HUES64 (cell line): Measurements from ENCODE around the gene EOMES.
A peak's percentile ranks its signal among the peaks of the same experiment; 100 is the strongest.

Source experiments
- H3K27ac ChIP-seq: 2 replicates; pipeline ENCODE4 v1.7.0; 2013; ENCODE audit warnings: low read depth, low read length, inconsistent platforms
- H3K27me3 ChIP-seq: 2 replicates; pipeline ENCODE4 v1.6.1; 2013; ENCODE audit warnings: mild to moderate bottlenecking, low read length; ENCODE audit not compliant: insufficient read depth
- H3K36me3 ChIP-seq: 2 replicates; pipeline ENCODE4 v1.6.1; 2013; ENCODE audit warnings: mild to moderate bottlenecking, low read length; ENCODE audit not compliant: insufficient read depth
- H3K4me1 ChIP-seq: 2 replicates; pipeline ENCODE4 v1.6.1; 2013; ENCODE audit warnings: mild to moderate bottlenecking, low read length, moderate library complexity; ENCODE audit not compliant: insufficient read depth
- H3K4me3 ChIP-seq: 2 replicates; pipeline ENCODE4 v1.5.1; 2013; ENCODE audit warnings: mild to moderate bottlenecking, low read length, moderate library complexity
- H3K9ac ChIP-seq: 2 replicates; pipeline ENCODE4 v1.6.1; 2013; ENCODE audit warnings: mild to moderate bottlenecking, low read depth, low read length
- H3K9me3 ChIP-seq: 2 replicates; pipeline ENCODE4 v1.6.1; 2013; ENCODE audit warnings: low read depth, low read length; ENCODE audit not compliant: insufficient read depth
- WGBS: fragments of 150-250, 120-280 bp; methylation state at CpG from one replicate; pipeline ENCODE4 v1.1.7; 2013; ENCODE audit warnings: missing lambda C conversion rate; 5-methylcytosine and 5-hydroxymethylcytosine counted together

EOMES gene

GRCh38 chr3:27712136-27713077 is 9.7 kb downstream of the EOMES start:
- peaks cover 93% of the 10 kb centered on the region for H3K27me3 ChIP-seq

GRCh38 chr3:27708250-27708649 is 13.9 kb downstream of the EOMES start:
- peaks cover 11% of the 10 kb centered on the region for H3K4me1 ChIP-seq
- no peak overlapping the region for H3K4me3 ChIP-seq
- H3K9ac ChIP-seq: no peak overlapping the region
- H3K36me3 ChIP-seq: no peaks in the 10 kb centered on the region
- no peaks in the 10 kb centered on the region for H3K9me3 ChIP-seq
- H3K27me3 ChIP-seq: peaks cover 52% of the 10 kb centered on the region
- no peak overlapping the region for H3K27ac ChIP-seq
- 84% methylated on average over 4 of the region's 4 CpGs for WGBS

More at GRCh38 chr3:27712136-27713077, 9.7 kb downstream of the EOMES start:
- 1% methylated on average over 49 of the region's 49 CpGs for WGBS
- no peaks in the 10 kb centered on the region for H3K9me3 ChIP-seq
- no peak overlapping the region for H3K27ac ChIP-seq
- peak overlapping the region; percentile 53 for H3K4me3 ChIP-seq
- peaks cover 44% of the 10 kb centered on the region for H3K4me1 ChIP-seq
- no peak overlapping the region for H3K9ac ChIP-seq
- H3K36me3 ChIP-seq: no peaks in the 10 kb centered on the region

GRCh38 chr3:27699067-27699466 is 23.1 kb downstream of the EOMES start:
- H3K4me3 ChIP-seq: no peak overlapping the region

GRCh38 chr3:27696906-27697305 is 25.2 kb downstream of the EOMES start:
- Histone ChIP-seq H3K4me1 (no peaks in the 10 kb centered on the region), H3K9ac (no peak overlapping the region), H3K27ac (no peak overlapping the region), H3K27me3 (no peaks in the 10 kb centered on the region), H3K9me3 (no peaks in the 10 kb centered on the region), H3K36me3 (no peaks in the 10 kb centered on the region), H3K4me3 (no peak overlapping the region)
- WGBS: 86% methylated on average over 1 of the region's 1 CpG

More at GRCh38 chr3:27699067-27699466, 23.1 kb downstream of the EOMES start:
- Histone ChIP-seq H3K27me3 (no peaks in the 10 kb centered on the region), H3K27ac (no peak overlapping the region), H3K9me3 (no peaks in the 10 kb centered on the region), H3K4me1 (no peaks in the 10 kb centered on the region), H3K36me3 (no peaks in the 10 kb centered on the region), H3K9ac (no peak overlapping the region)
- WGBS: 96% methylated on average over 3 of the region's 3 CpGs

GRCh38 chr3:27695636-27696035 is 26.5 kb downstream of the EOMES start:
- no peak overlapping the region for H3K9ac ChIP-seq

GRCh38 chr3:27688053-27688452 is 34.1 kb downstream of the EOMES start:
- Histone ChIP-seq H3K27ac (no peak overlapping the region), H3K9ac (no peak overlapping the region), H3K4me1 (no peaks in the 10 kb centered on the region), H3K27me3 (no peaks in the 10 kb centered on the region), H3K36me3 (no peaks in the 10 kb centered on the region), H3K4me3 (no peak overlapping the region), H3K9me3 (no peaks in the 10 kb centered on the region)
- 87% methylated on average over 5 of the region's 5 CpGs for WGBS

More at GRCh38 chr3:27695636-27696035, 26.5 kb downstream of the EOMES start:
- H3K4me1 ChIP-seq: no peaks in the 10 kb centered on the region
- no peak overlapping the region for H3K27ac ChIP-seq
- no peaks in the 10 kb centered on the region for H3K36me3 ChIP-seq
- no peaks in the 10 kb centered on the region for H3K27me3 ChIP-seq
- H3K4me3 ChIP-seq: no peak overlapping the region
- no CpG with 5 or more reads among the region's 2 CpGs for WGBS
- no peaks in the 10 kb centered on the region for H3K9me3 ChIP-seq

GRCh38 chr3:27686642-27687041 is 35.5 kb downstream of the EOMES start:
- no peaks in the 10 kb centered on the region for H3K27me3 ChIP-seq
- no peaks in the 10 kb centered on the region for H3K4me1 ChIP-seq
- WGBS: 100% methylated on average over 1 of the region's 1 CpG
- no peak overlapping the region for H3K9ac ChIP-seq
- no peak overlapping the region for H3K27ac ChIP-seq
- H3K9me3 ChIP-seq: no peaks in the 10 kb centered on the region
- H3K4me3 ChIP-seq: no peak overlapping the region
- no peaks in the 10 kb centered on the region for H3K36me3 ChIP-seq

- Histone ChIP-seq H3K4me1 (peaks cover 6% of the 10 kb centered on the region; the same call in 1 of the 2 replicates), H3K27ac (no peak overlapping the region), H3K4me3 (no peak overlapping the region), H3K9me3 (no peaks in the 10 kb centered on the region), H3K9ac (no peak overlapping the region), H3K36me3 (no peaks in the 10 kb centered on the region), H3K27me3 (no peaks in the 10 kb centered on the region)
- 97% methylated on average over 1 of the region's 1 CpG for WGBS
These were observed 36.6 kb downstream of the EOMES start for GRCh38 chr3:27685474-27685873.

- Histone ChIP-seq H3K9me3 (no peaks in the 10 kb centered on the region), H3K4me1 (peaks cover 10% of the 10 kb centered on the region; the same call in 1 of the 2 replicates), H3K27ac (no peak overlapping the region), H3K9ac (no peak overlapping the region), H3K4me3 (no peak overlapping the region), H3K27me3 (no peaks in the 10 kb centered on the region), H3K36me3 (no peaks in the 10 kb centered on the region)
- 100% methylated on average over 2 of the region's 2 CpGs for WGBS
These were observed 37.8 kb downstream of the EOMES start for GRCh38 chr3:27684302-27684701.

GRCh38 chr3:27681249-27681748 is 40.8 kb downstream of the EOMES start:
- H3K36me3 ChIP-seq: no peaks in the 10 kb centered on the region
- H3K9me3 ChIP-seq: no peaks in the 10 kb centered on the region
- WGBS: 34% methylated on average over 6 of the region's 6 CpGs
- H3K4me3 ChIP-seq: peak overlapping the region; percentile 35
- peaks cover 10% of the 10 kb centered on the region; the same call in 1 of the 2 replicates for H3K4me1 ChIP-seq
- peak overlapping the region; percentile 84 for H3K27ac ChIP-seq
- H3K9ac ChIP-seq: peak overlapping the region; percentile 36; the same call in 1 of the 2 replicates
- H3K27me3 ChIP-seq: no peaks in the 10 kb centered on the region

GRCh38 chr3:27680517-27681246 is 41.4 kb downstream of the EOMES start:
- peaks cover 10% of the 10 kb centered on the region; the same call in 1 of the 2 replicates for H3K4me1 ChIP-seq
- no peaks in the 10 kb centered on the region for H3K27me3 ChIP-seq
- H3K4me3 ChIP-seq: peak overlapping the region; percentile 35
- H3K36me3 ChIP-seq: no peaks in the 10 kb centered on the region
- H3K27ac ChIP-seq: peak overlapping the region; percentile 84
- WGBS: 21% methylated on average over 5 of the region's 5 CpGs
- peak overlapping the region; percentile 36 for H3K9ac ChIP-seq
- no peaks in the 10 kb centered on the region for H3K9me3 ChIP-seq
